Measurements from ENCODE around the gene B3GLCT.

- TF ChIP-seq CTCF (IDR thresholded peaks at IDR 0.05; ENCODE audit: poor library complexity, severe bottlenecking) (no peak), EP300 (conservative IDR thresholded peaks at IDR 0.05; ENCODE audit: poor library complexity, severe bottlenecking) (no peak), POLR2AphosphoS5 (IDR thresholded peaks at IDR 0.05) (no peak), EZH2 (IDR thresholded peaks at IDR 0.05; ENCODE audit: borderline replicate concordance, insufficient read depth, low read length, poor library complexity, severe bottlenecking) (no peak), MXI1 (conservative IDR thresholded peaks at IDR 0.05; ENCODE audit: poor library complexity, severe bottlenecking) (no peak), REST (IDR thresholded peaks at IDR 0.05; ENCODE audit: borderline replicate concordance) (no peak), SMC3 (conservative IDR thresholded peaks at IDR 0.05; ENCODE audit: poor library complexity) (no peak), RAD21 (conservative IDR thresholded peaks at IDR 0.05) (no peak), TAF1 (IDR thresholded peaks at IDR 0.05; ENCODE audit: low read depth) (no peak)
Observed at GRCh38 chr13:31361673-31362072, 161.9 kb downstream of the B3GLCT start.
